ENCODE results near the gene AXL.
A peak's percentile ranks its signal among the peaks of the same experiment; 100 is the strongest.

AXL gene

DNA sequence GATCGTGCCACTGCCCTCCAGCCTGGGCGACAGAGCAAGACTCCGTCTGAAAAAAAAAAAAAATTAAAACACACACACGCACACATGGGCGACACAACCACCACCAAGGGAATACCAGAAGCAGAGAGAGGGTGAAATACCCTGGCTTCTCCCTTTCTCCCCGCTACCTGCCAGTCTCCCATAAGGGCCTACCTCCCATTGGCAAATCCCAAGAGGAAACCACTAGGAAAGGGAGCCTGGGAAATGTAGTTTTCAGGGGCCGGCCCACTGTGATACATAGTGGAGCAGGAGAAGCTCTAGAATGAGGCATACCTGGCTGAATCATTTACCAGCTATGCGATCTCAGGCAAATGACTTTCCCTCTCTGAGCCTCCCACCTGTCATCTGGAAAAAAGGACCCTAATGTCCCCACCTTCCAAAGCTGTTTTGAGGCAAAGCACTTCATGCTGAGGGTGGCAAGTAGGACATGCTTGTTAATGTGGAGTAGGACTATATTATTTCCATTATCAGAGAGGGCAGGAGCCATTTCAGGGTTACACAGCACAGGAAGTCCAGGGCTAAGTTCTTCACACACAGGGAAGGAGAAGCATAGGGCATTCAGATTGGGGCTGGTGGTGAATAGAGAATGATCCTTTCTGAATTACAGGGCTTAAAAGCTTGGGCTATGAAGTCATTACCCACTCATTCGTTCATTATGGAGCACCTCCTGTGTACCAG lies 30.8 kb downstream of the AXL start:
- ATAC-seq (ENCODE audit: insufficient read depth, low read depth): no peak
- Histone ChIP-seq H3K4me3 (ENCODE audit: low read depth in 1 of 2, low read length in 2 of 2) (no peak overlapping the region), H3K9ac (ENCODE audit: low read depth, low read length) (no peak overlapping the region), H3K4me2 (ENCODE audit: insufficient read depth, low read length) (no peak overlapping the region), H3K9me3 (ENCODE audit: insufficient read depth, low read length, severe bottlenecking) (no peaks in the 10 kb centered on the region), H3K4me1 (ENCODE audit: insufficient read depth, low read length) (no peaks in the 10 kb centered on the region), H4K20me1 (ENCODE audit: insufficient read depth, low read length) (no peaks in the 10 kb centered on the region), H2AFZ (ENCODE audit: low read depth, low read length) (peak overlapping the region; percentile 33; the same call in 1 of the 2 replicates), H3K79me2 (ENCODE audit: insufficient read depth, low read length) (no peaks in the 10 kb centered on the region), H3K36me3 (ENCODE audit: insufficient read depth, low read length) (no peaks in the 10 kb centered on the region), H3K27me3 (ENCODE audit: insufficient read depth, low read length, poor library complexity) (no peaks in the 10 kb centered on the region), H3K27ac (ENCODE audit: low read length) (no peak overlapping the region)
- no peak for DNase-seq
- TF ChIP-seq EZH2 (IDR thresholded peaks at IDR 0.05; ENCODE audit: borderline replicate concordance, low read depth, low read length, severe bottlenecking): no peak

DNA sequence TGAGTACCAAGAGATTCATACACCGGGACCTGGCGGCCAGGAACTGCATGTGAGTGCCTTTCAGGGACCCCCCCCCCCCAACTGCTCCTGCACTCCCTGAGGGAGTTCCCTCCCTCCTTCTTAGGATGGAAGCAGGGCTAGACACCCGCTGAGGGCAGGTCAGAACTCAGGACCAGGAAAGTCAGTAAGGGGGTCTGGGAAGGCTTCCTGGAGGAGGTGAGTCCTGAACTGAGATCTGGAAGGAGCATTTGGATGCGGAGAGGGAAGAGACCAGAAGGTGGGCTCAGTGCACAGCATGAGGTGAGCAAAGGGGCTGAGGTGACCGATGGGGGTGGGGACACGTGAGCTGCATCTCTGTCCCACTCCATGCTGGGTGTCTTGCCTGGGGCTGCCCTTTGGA lies 34.6 kb downstream of the AXL start:
- no peaks in the 10 kb centered on the region for H3K36me3 ChIP-seq (ENCODE audit: insufficient read depth, low read length)
- H3K27ac ChIP-seq (ENCODE audit: low read length): no peak overlapping the region
- H3K27me3 ChIP-seq (ENCODE audit: insufficient read depth, low read length, poor library complexity): no peaks in the 10 kb centered on the region
- TF ChIP-seq, protein P1, sequence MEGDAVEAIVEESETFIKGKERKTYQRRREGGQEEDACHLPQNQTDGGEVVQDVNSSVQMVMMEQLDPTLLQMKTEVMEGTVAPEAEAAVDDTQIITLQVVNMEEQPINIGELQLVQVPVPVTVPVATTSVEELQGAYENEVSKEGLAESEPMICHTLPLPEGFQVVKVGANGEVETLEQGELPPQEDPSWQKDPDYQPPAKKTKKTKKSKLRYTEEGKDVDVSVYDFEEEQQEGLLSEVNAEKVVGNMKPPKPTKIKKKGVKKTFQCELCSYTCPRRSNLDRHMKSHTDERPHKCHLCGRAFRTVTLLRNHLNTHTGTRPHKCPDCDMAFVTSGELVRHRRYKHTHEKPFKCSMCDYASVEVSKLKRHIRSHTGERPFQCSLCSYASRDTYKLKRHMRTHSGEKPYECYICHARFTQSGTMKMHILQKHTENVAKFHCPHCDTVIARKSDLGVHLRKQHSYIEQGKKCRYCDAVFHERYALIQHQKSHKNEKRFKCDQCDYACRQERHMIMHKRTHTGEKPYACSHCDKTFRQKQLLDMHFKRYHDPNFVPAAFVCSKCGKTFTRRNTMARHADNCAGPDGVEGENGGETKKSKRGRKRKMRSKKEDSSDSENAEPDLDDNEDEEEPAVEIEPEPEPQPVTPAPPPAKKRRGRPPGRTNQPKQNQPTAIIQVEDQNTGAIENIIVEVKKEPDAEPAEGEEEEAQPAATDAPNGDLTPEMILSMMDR (IDR thresholded peaks at IDR 0.05; ENCODE audit: borderline replicate concordance, extremely low read depth, low read length, poor library complexity, severe bottlenecking): no peak
- no peak for TF ChIP-seq EZH2 (IDR thresholded peaks at IDR 0.05; ENCODE audit: borderline replicate concordance, low read depth, low read length, severe bottlenecking)
- DNase-seq (no peak), ATAC-seq (ENCODE audit: insufficient read depth, low read depth) (no peak)
- no peak overlapping the region for H3K4me3 ChIP-seq (ENCODE audit: low read depth in 1 of 2, low read length in 2 of 2)
- H4K20me1 ChIP-seq (ENCODE audit: insufficient read depth, low read length): no peaks in the 10 kb centered on the region
- no peaks in the 10 kb centered on the region for H3K4me1 ChIP-seq (ENCODE audit: insufficient read depth, low read length)
- H3K79me2 ChIP-seq (ENCODE audit: insufficient read depth, low read length): no peaks in the 10 kb centered on the region
- no peaks in the 10 kb centered on the region for H3K9me3 ChIP-seq (ENCODE audit: insufficient read depth, low read length, severe bottlenecking)
- H3K9ac ChIP-seq (ENCODE audit: low read depth, low read length): no peak overlapping the region
- H3K4me2 ChIP-seq (ENCODE audit: insufficient read depth, low read length): no peak overlapping the region
- no peak overlapping the region for H2AFZ ChIP-seq (ENCODE audit: low read depth, low read length)

DNA sequence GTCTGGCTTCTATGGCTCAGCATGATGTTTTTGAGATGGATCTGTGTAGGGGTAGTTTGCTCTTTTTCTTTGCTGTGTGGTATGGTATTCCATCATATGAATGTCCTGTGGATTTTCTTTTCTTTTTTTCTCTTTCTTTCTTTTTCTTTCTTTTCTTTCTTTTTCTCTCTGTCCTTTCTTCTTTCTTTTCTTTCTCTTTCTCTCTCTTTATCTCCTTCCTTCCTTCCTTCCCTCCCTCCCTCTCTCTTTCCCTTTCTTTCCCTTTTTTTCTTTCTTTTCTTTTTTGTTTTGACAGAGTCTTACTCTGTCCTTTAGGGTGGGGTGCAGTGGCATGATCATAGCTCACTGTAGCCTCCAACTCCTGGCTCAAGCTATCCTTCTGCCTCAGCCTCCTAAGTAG lies 36.1 kb downstream of the AXL start:
- H3K36me3 ChIP-seq (ENCODE audit: insufficient read depth, low read length): no peaks in the 10 kb centered on the region
- H4K20me1 ChIP-seq (ENCODE audit: insufficient read depth, low read length): no peaks in the 10 kb centered on the region
- ATAC-seq (ENCODE audit: insufficient read depth, low read depth) (no peak), DNase-seq (no peak)
- no peak overlapping the region for H3K4me3 ChIP-seq (ENCODE audit: low read depth in 1 of 2, low read length in 2 of 2)
- H3K27ac ChIP-seq (ENCODE audit: low read length): no peak overlapping the region
- TF ChIP-seq, protein P1 (IDR thresholded peaks at IDR 0.05; ENCODE audit: borderline replicate concordance, extremely low read depth, low read length, poor library complexity, severe bottlenecking): no peak
- no peak for TF ChIP-seq EZH2 (IDR thresholded peaks at IDR 0.05; ENCODE audit: borderline replicate concordance, low read depth, low read length, severe bottlenecking)
- no peaks in the 10 kb centered on the region for H3K79me2 ChIP-seq (ENCODE audit: insufficient read depth, low read length)
- no peak overlapping the region for H3K4me2 ChIP-seq (ENCODE audit: insufficient read depth, low read length)
- H2AFZ ChIP-seq (ENCODE audit: low read depth, low read length): no peak overlapping the region
- no peak overlapping the region for H3K9ac ChIP-seq (ENCODE audit: low read depth, low read length)
- H3K9me3 ChIP-seq (ENCODE audit: insufficient read depth, low read length, severe bottlenecking): no peaks in the 10 kb centered on the region
- H3K27me3 ChIP-seq (ENCODE audit: insufficient read depth, low read length, poor library complexity): no peaks in the 10 kb centered on the region
- H3K4me1 ChIP-seq (ENCODE audit: insufficient read depth, low read length): no peaks in the 10 kb centered on the region

DNA sequence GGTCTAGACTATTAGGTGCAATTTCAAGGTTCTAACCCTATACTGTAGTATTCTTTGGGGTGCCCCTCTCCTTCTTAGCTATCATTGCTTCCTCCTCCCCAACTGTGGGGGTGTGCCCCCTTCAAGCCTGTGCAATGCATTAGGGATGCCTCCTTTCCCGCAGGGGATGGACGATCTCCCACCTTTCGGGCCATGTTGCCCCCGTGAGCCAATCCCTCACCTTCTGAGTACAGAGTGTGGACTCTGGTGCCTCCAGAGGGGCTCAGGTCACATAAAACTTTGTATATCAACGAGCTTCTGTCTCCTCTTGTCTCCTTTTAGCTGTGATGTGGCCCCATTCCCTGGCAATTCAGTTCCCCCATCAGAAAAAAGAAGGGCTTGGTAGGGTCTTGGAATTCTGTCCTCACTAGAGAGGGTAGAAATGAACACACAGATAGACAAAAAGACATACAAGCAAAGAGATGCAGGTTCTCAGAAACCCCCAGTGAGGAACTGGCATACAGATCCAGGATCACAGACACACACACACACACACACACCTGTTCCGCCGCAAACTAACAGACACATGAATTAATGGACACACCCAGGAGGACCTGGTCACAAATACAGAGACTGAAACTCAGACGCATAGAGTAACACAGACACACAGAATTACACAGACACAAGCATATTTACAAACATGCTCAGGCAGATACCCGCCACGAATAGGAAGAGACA lies 42.6 kb downstream of the AXL start:
- Histone ChIP-seq H3K27ac (ENCODE audit: low read length) (peak overlapping the region; percentile 16; the same call in 1 of the 2 replicates), H3K9me3 (ENCODE audit: insufficient read depth, low read length, severe bottlenecking) (no peaks in the 10 kb centered on the region), H3K27me3 (ENCODE audit: insufficient read depth, low read length, poor library complexity) (no peaks in the 10 kb centered on the region), H3K9ac (ENCODE audit: low read depth, low read length) (peak overlapping the region; percentile 92), H2AFZ (ENCODE audit: low read depth, low read length) (peak overlapping the region; percentile 78), H3K4me1 (ENCODE audit: insufficient read depth, low read length) (peaks cover 24% of the 10 kb centered on the region), H3K79me2 (ENCODE audit: insufficient read depth, low read length) (peaks cover 33% of the 10 kb centered on the region), H3K36me3 (ENCODE audit: insufficient read depth, low read length) (peaks cover 15% of the 10 kb centered on the region), H3K4me2 (ENCODE audit: insufficient read depth, low read length) (peak overlapping the region; percentile 83), H3K4me3 (ENCODE audit: low read depth in 1 of 2, low read length in 2 of 2) (peak overlapping the region; percentile 81 to 83; a peak in 3 of 4 replicates), H4K20me1 (ENCODE audit: insufficient read depth, low read length) (peaks cover 4% of the 10 kb centered on the region)
- DNase-seq: no peak
- no peak for TF ChIP-seq EZH2 (IDR thresholded peaks at IDR 0.05; ENCODE audit: borderline replicate concordance, low read depth, low read length, severe bottlenecking)
- TF ChIP-seq, protein P1 (IDR thresholded peaks at IDR 0.05; ENCODE audit: borderline replicate concordance, extremely low read depth, low read length, poor library complexity, severe bottlenecking): no peak
- ATAC-seq (ENCODE audit: insufficient read depth, low read depth): no peak
